Measurements from ENCODE around the gene RIN2.

- TF ChIP-seq CTCF (conservative IDR thresholded peaks at IDR 0.05) (no peak), EZH2 (IDR thresholded peaks at IDR 0.05; ENCODE audit: low read depth) (no peak)
Measured at GRCh38 chr20:19750101-19750606, 7.9 kb upstream of the RIN2 start.
